IgD-negative memory B cell (primary cell): ENCODE results near the gene GLI3. TPM values are rescaled to one million over a fixed set of nuclear protein-coding genes. Genes with fewer than 3 reads are reported as not detected.

Experiments
- H3K27ac Mint-ChIP-seq, 3 donors: one replicate each; pipeline ENCODE4 v1.8.0; 2020 to 2022; ENCODE audit warnings: mild to moderate bottlenecking in 3 of 3, mixed read lengths in 3 of 3, moderate library complexity in 1 of 3
- H3K27me3 Mint-ChIP-seq: one replicate; pipeline ENCODE4 v1.8.0; 2021; ENCODE audit warnings: mixed read lengths
- H3K36me3 Mint-ChIP-seq: one replicate; pipeline ENCODE4 v1.8.0; 2020; ENCODE audit warnings: mild to moderate bottlenecking, mixed read lengths
- H3K4me1 Mint-ChIP-seq, 3 donors: one replicate each; pipeline ENCODE4 v1.8.0; 2020 to 2022; ENCODE audit warnings: mixed read lengths in 3 of 3, mild to moderate bottlenecking in 1 of 3
- H3K4me3 Mint-ChIP-seq, 4 donors: one replicate each; pipeline ENCODE4 v1.8.0; 2020 to 2022; ENCODE audit warnings: mild to moderate bottlenecking in 4 of 4, mixed read lengths in 4 of 4, moderate library complexity in 3 of 4
- H3K9me3 Mint-ChIP-seq, 3 donors: one replicate each; pipeline ENCODE4 v1.8.0; 2020 to 2021; ENCODE audit warnings: mixed read lengths in 3 of 3, mild to moderate bottlenecking in 1 of 3
- polyA plus RNA-seq: library from polyadenylated mRNA; unstranded; fragments of 300-500 nt; fragmentation: Illumina TruSeq; gene quantifications from one replicate; pipeline ENCODE4 v1.2.3, GENCODE V29; 2021

GLI3 gene
- polyA plus RNA-seq, 1 donor from 2014 or later: not detected

- Mint-ChIP-seq H3K9me3 (peaks cover 0 to 1% (median 0%) of the 10 kb centered on the region in 3 donors), H3K27ac (no peak overlapping the region)
Observed at GRCh38 chr7:41994746-41995110, 242.3 kb downstream of the GLI3 start.

GRCh38 chr7:41994036-41994745, 242.8 kb downstream of the GLI3 start:
- Mint-ChIP-seq H3K27me3 (peaks cover 5% of the 10 kb centered on the region), H3K9me3 (no peaks in the 10 kb centered on the region), H3K36me3 (no peaks in the 10 kb centered on the region), H3K4me1 (peaks cover 0 to 6% (median 2%) of the 10 kb centered on the region in 3 donors), H3K27ac (no peak overlapping the region), H3K4me3 (no peak overlapping the region)

More at GRCh38 chr7:41994746-41995110, 242.3 kb downstream of the GLI3 start:
- H3K4me3 Mint-ChIP-seq: no peak overlapping the region
- peaks cover 11% of the 10 kb centered on the region for H3K27me3 Mint-ChIP-seq
- peaks cover 0 to 10% (median 5%) of the 10 kb centered on the region in 3 donors for H3K4me1 Mint-ChIP-seq
- no peaks in the 10 kb centered on the region for H3K36me3 Mint-ChIP-seq

- no peak overlapping the region for H3K4me3 Mint-ChIP-seq
- no peaks in the 10 kb centered on the region for H3K9me3 Mint-ChIP-seq
- H3K27ac Mint-ChIP-seq: peak overlapping the region in 1 of 3 donors; percentile 17
- H3K27me3 Mint-ChIP-seq: no peaks in the 10 kb centered on the region
- peaks cover 0 to 2% (median 2%) of the 10 kb centered on the region in 3 donors for H3K4me1 Mint-ChIP-seq
- H3K36me3 Mint-ChIP-seq: no peaks in the 10 kb centered on the region
Observed at GRCh38 chr7:41992881-41993867, 243.8 kb downstream of the GLI3 start.

GRCh38 chr7:41984888-41985287, 252.1 kb downstream of the GLI3 start:
- H3K4me1 Mint-ChIP-seq: no peaks in the 10 kb centered on the region
- H3K9me3 Mint-ChIP-seq: no peaks in the 10 kb centered on the region
- no peak overlapping the region for H3K4me3 Mint-ChIP-seq
- H3K27ac Mint-ChIP-seq: no peak overlapping the region
- no peaks in the 10 kb centered on the region for H3K36me3 Mint-ChIP-seq
- no peaks in the 10 kb centered on the region for H3K27me3 Mint-ChIP-seq

GRCh38 chr7:41981046-41982040, 255.7 kb downstream of the GLI3 start:
- Mint-ChIP-seq H3K4me3 (no peak overlapping the region), H3K27me3 (no peaks in the 10 kb centered on the region), H3K36me3 (no peaks in the 10 kb centered on the region), H3K4me1 (no peaks in the 10 kb centered on the region), H3K9me3 (no peaks in the 10 kb centered on the region), H3K27ac (peak overlapping the region in 1 of 3 donors; percentile 21)

- H3K4me1 Mint-ChIP-seq: no peaks in the 10 kb centered on the region
- no peaks in the 10 kb centered on the region for H3K36me3 Mint-ChIP-seq
- H3K9me3 Mint-ChIP-seq: no peaks in the 10 kb centered on the region
- no peak overlapping the region for H3K27ac Mint-ChIP-seq
- H3K4me3 Mint-ChIP-seq: no peak overlapping the region
- H3K27me3 Mint-ChIP-seq: no peaks in the 10 kb centered on the region
Observed at GRCh38 chr7:41979834-41980307, 257.1 kb downstream of the GLI3 start.

- H3K4me1 Mint-ChIP-seq: no peaks in the 10 kb centered on the region
- H3K9me3 Mint-ChIP-seq: no peaks in the 10 kb centered on the region
- no peak overlapping the region for H3K27ac Mint-ChIP-seq
- H3K27me3 Mint-ChIP-seq: no peaks in the 10 kb centered on the region
- H3K36me3 Mint-ChIP-seq: no peaks in the 10 kb centered on the region
- no peak overlapping the region for H3K4me3 Mint-ChIP-seq
Observed at GRCh38 chr7:41978858-41979257, 258.2 kb downstream of the GLI3 start.

GRCh38 chr7:41977661-41978060, 259.3 kb downstream of the GLI3 start:
- no peaks in the 10 kb centered on the region for H3K36me3 Mint-ChIP-seq
- no peaks in the 10 kb centered on the region for H3K4me1 Mint-ChIP-seq
- H3K9me3 Mint-ChIP-seq: no peaks in the 10 kb centered on the region
- no peak overlapping the region for H3K4me3 Mint-ChIP-seq
- H3K27ac Mint-ChIP-seq: no peak overlapping the region
- H3K27me3 Mint-ChIP-seq: no peaks in the 10 kb centered on the region

GRCh38 chr7:41977151-41977651, 259.8 kb downstream of the GLI3 start:
- H3K36me3 Mint-ChIP-seq: no peaks in the 10 kb centered on the region
- no peak overlapping the region for H3K27ac Mint-ChIP-seq
- H3K27me3 Mint-ChIP-seq: no peaks in the 10 kb centered on the region
- H3K9me3 Mint-ChIP-seq: no peaks in the 10 kb centered on the region
- H3K4me3 Mint-ChIP-seq: no peak overlapping the region
- no peaks in the 10 kb centered on the region for H3K4me1 Mint-ChIP-seq

- Mint-ChIP-seq H3K27me3 (no peaks in the 10 kb centered on the region), H3K36me3 (no peaks in the 10 kb centered on the region), H3K4me1 (peaks cover 0 to 3% (median 0%) of the 10 kb centered on the region in 3 donors), H3K27ac (no peak overlapping the region), H3K4me3 (no peak overlapping the region), H3K9me3 (no peaks in the 10 kb centered on the region)
Observed at GRCh38 chr7:41976411-41976810, 260.6 kb downstream of the GLI3 start.

- Mint-ChIP-seq H3K4me1 (peaks cover 0 to 3% (median 0%) of the 10 kb centered on the region in 3 donors), H3K27me3 (no peaks in the 10 kb centered on the region), H3K27ac (no peak overlapping the region), H3K9me3 (no peaks in the 10 kb centered on the region), H3K36me3 (no peaks in the 10 kb centered on the region), H3K4me3 (no peak overlapping the region)
Observed at GRCh38 chr7:41975849-41976248, 261.2 kb downstream of the GLI3 start.

GRCh38 chr7:41974870-41975557, 262.0 kb downstream of the GLI3 start:
- no peak overlapping the region for H3K4me3 Mint-ChIP-seq
- no peaks in the 10 kb centered on the region for H3K36me3 Mint-ChIP-seq
- H3K27me3 Mint-ChIP-seq: no peaks in the 10 kb centered on the region
- H3K9me3 Mint-ChIP-seq: no peaks in the 10 kb centered on the region
- peaks cover 0 to 3% (median 0%) of the 10 kb centered on the region in 3 donors for H3K4me1 Mint-ChIP-seq
- H3K27ac Mint-ChIP-seq: no peak overlapping the region

- peaks cover 1% of the 10 kb centered on the region for H3K27me3 Mint-ChIP-seq
- peaks cover 0 to 3% (median 0%) of the 10 kb centered on the region in 3 donors for H3K4me1 Mint-ChIP-seq
Observed at GRCh38 chr7:41973202-41973730, 263.7 kb downstream of the GLI3 start.

More at GRCh38 chr7:41973202-41973730, 263.7 kb downstream of the GLI3 start:
- Mint-ChIP-seq H3K4me3 (no peak overlapping the region), H3K36me3 (no peaks in the 10 kb centered on the region), H3K9me3 (no peaks in the 10 kb centered on the region), H3K27ac (no peak overlapping the region)
